ENCODE results near the gene MPST. TPM values are rescaled to one million over a fixed set of nuclear protein-coding genes. Genes with fewer than 3 reads are reported as not detected.

Gene MPST
- polyA plus RNA-seq, 1 donor from 2014 or later, result 56.0 TPM

DNA sequence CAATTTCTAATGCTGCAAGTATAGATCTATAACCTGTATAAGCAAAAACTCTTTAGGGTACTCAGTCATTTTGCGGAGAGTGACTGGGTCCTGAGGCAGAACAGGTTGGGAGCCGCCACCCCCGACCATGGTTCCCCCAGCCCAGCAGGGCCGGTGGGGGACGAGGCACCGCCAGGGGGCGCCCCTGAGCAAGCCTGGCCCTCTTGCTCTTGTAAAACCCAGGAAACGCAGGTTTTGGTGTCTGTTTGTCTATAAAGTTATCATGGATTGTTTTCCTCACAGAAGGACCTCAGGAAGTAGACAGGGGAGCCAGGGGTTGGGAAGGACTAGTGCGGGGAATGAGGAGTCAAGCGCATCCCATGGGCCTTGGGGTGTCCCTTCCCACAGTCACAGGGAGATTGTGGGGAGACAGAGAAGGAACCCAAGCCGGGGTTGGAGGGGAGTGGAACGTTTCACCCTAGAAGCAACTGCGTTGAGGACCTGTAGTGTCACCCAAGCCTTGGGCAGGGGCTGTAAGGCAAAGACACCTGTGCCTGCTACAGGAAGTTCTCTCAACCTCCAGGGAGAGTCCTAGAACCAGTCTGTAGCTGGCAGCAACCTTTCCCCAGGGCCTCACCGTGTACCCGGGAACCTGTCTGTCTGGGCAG is 58.4 kb downstream of the MPST start:
- H3K4me3 ChIP-seq (ENCODE audit: low read length), result no peak overlapping the region
- H3K27ac ChIP-seq (ENCODE audit: low read length), result no peak overlapping the region
- no peaks in the 10 kb centered on the region for H3F3A ChIP-seq (ENCODE audit: insufficient read depth, low read length, poor library complexity, severe bottlenecking)
- TF ChIP-seq TAF1 (IDR thresholded peaks at IDR 0.05; ENCODE audit: low read depth) (no peak), EP300 (conservative IDR thresholded peaks at IDR 0.05; ENCODE audit: poor library complexity, severe bottlenecking) (no peak), RAD21 (conservative IDR thresholded peaks at IDR 0.05) (peak; percentile 25), SMC3 (conservative IDR thresholded peaks at IDR 0.05; ENCODE audit: poor library complexity) (peak; percentile 41), CTCF (IDR thresholded peaks at IDR 0.05; ENCODE audit: poor library complexity, severe bottlenecking) (peak; percentile 56), POLR2AphosphoS5 (IDR thresholded peaks at IDR 0.05) (no peak), MXI1 (conservative IDR thresholded peaks at IDR 0.05; ENCODE audit: poor library complexity, severe bottlenecking) (no peak), EZH2 (IDR thresholded peaks at IDR 0.05; ENCODE audit: borderline replicate concordance, insufficient read depth, low read length, poor library complexity, severe bottlenecking) (no peak), REST (IDR thresholded peaks at IDR 0.05; ENCODE audit: borderline replicate concordance) (no peak)
- no peaks in the 10 kb centered on the region for H3K27me3 ChIP-seq (ENCODE audit: insufficient read depth, low read depth, low read length)
- H2AFZ ChIP-seq (ENCODE audit: low read depth, low read length), result no peak overlapping the region
- H3K36me3 ChIP-seq (ENCODE audit: insufficient read depth, low read length), result no peaks in the 10 kb centered on the region
- no peak overlapping the region for H3K4me2 ChIP-seq (ENCODE audit: low read length)
- H4K20me1 ChIP-seq (ENCODE audit: insufficient read depth), result no peaks in the 10 kb centered on the region
- no peaks in the 10 kb centered on the region for H3K9me3 ChIP-seq (ENCODE audit: low read length)
- H3K9me2 ChIP-seq (ENCODE audit: insufficient read depth, low read length), result no peaks in the 10 kb centered on the region
- no peaks in the 10 kb centered on the region for H3K79me2 ChIP-seq (replicated peaks; ENCODE audit: insufficient read depth, low read length)
- no peak overlapping the region for H3K9ac ChIP-seq (ENCODE audit: low read length)

GRCh38 chr22:37079158-37079557 is 59.6 kb downstream of the MPST start:
- Histone ChIP-seq H3K9me2 (ENCODE audit: insufficient read depth, low read length) (no peaks in the 10 kb centered on the region), H2AFZ (ENCODE audit: low read depth, low read length) (no peak overlapping the region)

More at GRCh38 chr22:37079158-37079557, 59.6 kb downstream of the MPST start:
- Histone ChIP-seq H4K20me1 (ENCODE audit: insufficient read depth) (no peaks in the 10 kb centered on the region), H3F3A (ENCODE audit: insufficient read depth, low read length, poor library complexity, severe bottlenecking) (no peaks in the 10 kb centered on the region), H3K36me3 (ENCODE audit: insufficient read depth, low read length) (no peaks in the 10 kb centered on the region), H3K27me3 (ENCODE audit: insufficient read depth, low read depth, low read length) (no peaks in the 10 kb centered on the region), H3K4me3 (ENCODE audit: low read length) (no peak overlapping the region), H3K79me2 (replicated peaks; ENCODE audit: insufficient read depth, low read length) (no peaks in the 10 kb centered on the region), H3K27ac (ENCODE audit: low read length) (no peak overlapping the region), H3K4me2 (ENCODE audit: low read length) (no peak overlapping the region), H3K9ac (ENCODE audit: low read length) (no peak overlapping the region), H3K9me3 (ENCODE audit: low read length) (no peaks in the 10 kb centered on the region)
- TF ChIP-seq EP300 (conservative IDR thresholded peaks at IDR 0.05; ENCODE audit: poor library complexity, severe bottlenecking) (no peak), RAD21 (conservative IDR thresholded peaks at IDR 0.05) (no peak), SMC3 (conservative IDR thresholded peaks at IDR 0.05; ENCODE audit: poor library complexity) (no peak), TAF1 (IDR thresholded peaks at IDR 0.05; ENCODE audit: low read depth) (no peak), MXI1 (conservative IDR thresholded peaks at IDR 0.05; ENCODE audit: poor library complexity, severe bottlenecking) (no peak), POLR2AphosphoS5 (IDR thresholded peaks at IDR 0.05) (no peak), EZH2 (IDR thresholded peaks at IDR 0.05; ENCODE audit: borderline replicate concordance, insufficient read depth, low read length, poor library complexity, severe bottlenecking) (no peak), CTCF (IDR thresholded peaks at IDR 0.05; ENCODE audit: poor library complexity, severe bottlenecking) (no peak), REST (IDR thresholded peaks at IDR 0.05; ENCODE audit: borderline replicate concordance) (no peak)
